Astrocyte (in vitro differentiated cells and primary cell): Measurements from ENCODE around the gene MIOX. TPM values are rescaled to one million over a fixed set of nuclear protein-coding genes. Genes with fewer than 3 reads are reported as not detected.

Source experiments
- DNase-seq: peaks from one replicate; pipeline ENCODE4 v3.0.0-alpha.2; 2010; ENCODE audit warnings: low read depth
- FAIRE-seq: peaks from 2 replicates; lab custom pipeline; 2011; peaks lifted over from hg19 to GRCh38; lab: Jason Lieb, UNC
- H2AFZ ChIP-seq: 2 replicates; pipeline ENCODE4 v1.6.0; 2012; ENCODE audit warnings: low read depth, low read length, inconsistent platforms
- H3K27ac ChIP-seq: 2 replicates; pipeline ENCODE4 v1.5.1; 2011; ENCODE audit warnings: low read depth, low read length, inconsistent platforms
- H3K27me3 ChIP-seq: 2 replicates; pipeline ENCODE4 v1.6.0; 2011; ENCODE audit warnings: low read length, inconsistent platforms; ENCODE audit not compliant: insufficient read depth
- H3K36me3 ChIP-seq: 2 replicates; pipeline ENCODE4 v1.5.1; 2011; ENCODE audit warnings: low read length, inconsistent platforms; ENCODE audit not compliant: insufficient read depth
- H3K4me1 ChIP-seq: 2 replicates; pipeline ENCODE4 v1.5.1; 2011; ENCODE audit warnings: low read length, inconsistent platforms; ENCODE audit not compliant: insufficient read depth
- H3K4me2 ChIP-seq: 2 replicates; pipeline ENCODE4 v1.6.0; 2012; ENCODE audit warnings: low read length, inconsistent platforms
- H3K4me3 ChIP-seq: 2 replicates; pipeline ENCODE4 v1.5.1; 2011; ENCODE audit warnings: low read depth, mild to moderate bottlenecking, low read length, inconsistent platforms; ENCODE audit not compliant: insufficient read depth
- H3K79me2 ChIP-seq: 2 replicates; pipeline ENCODE4 v1.6.0; 2012; ENCODE audit warnings: mild to moderate bottlenecking, low read length, inconsistent platforms; ENCODE audit not compliant: insufficient read depth
- H3K9ac ChIP-seq: 2 replicates; pipeline ENCODE4 v1.6.0; 2012; ENCODE audit warnings: mild to moderate bottlenecking, low read length, inconsistent platforms
- H3K9me3 ChIP-seq: 2 replicates; pipeline ENCODE4 v1.5.1; 2012; ENCODE audit warnings: low read depth, mild to moderate bottlenecking, low read length, inconsistent platforms; ENCODE audit not compliant: insufficient read depth
- H4K20me1 ChIP-seq: 2 replicates; pipeline ENCODE4 v1.6.0; 2012; ENCODE audit warnings: low read length, inconsistent platforms; ENCODE audit not compliant: insufficient read depth
- H3K27ac Mint-ChIP-seq: one replicate; pipeline ENCODE4 v1.8.0; 2021; ENCODE audit warnings: mild to moderate bottlenecking, mixed read lengths; ENCODE audit not compliant: unreplicated experiment
- H3K27me3 Mint-ChIP-seq: one replicate; pipeline ENCODE4 v1.8.0; 2021; ENCODE audit warnings: low read depth, mixed read lengths; ENCODE audit not compliant: unreplicated experiment
- H3K36me3 Mint-ChIP-seq: one replicate; pipeline ENCODE4 v1.8.0; 2021; ENCODE audit warnings: low read depth, mixed read lengths; ENCODE audit not compliant: unreplicated experiment
- H3K4me1 Mint-ChIP-seq: one replicate; pipeline ENCODE4 v1.8.0; 2021; ENCODE audit warnings: low read depth, mixed read lengths; ENCODE audit not compliant: unreplicated experiment
- H3K4me3 Mint-ChIP-seq: one replicate; pipeline ENCODE4 v1.8.0; 2021; ENCODE audit warnings: mild to moderate bottlenecking, moderate library complexity, mixed read lengths; ENCODE audit not compliant: unreplicated experiment
- H3K9me3 Mint-ChIP-seq: one replicate; pipeline ENCODE4 v1.8.0; 2021; ENCODE audit warnings: mild to moderate bottlenecking, mixed read lengths; ENCODE audit not compliant: unreplicated experiment
- EZH2 ChIP-seq: IDR thresholded peaks from 2 replicates; pipeline ENCODE4 v1.6.1; 2012; ENCODE audit warnings: mild to moderate bottlenecking, low read length, inconsistent platforms; ENCODE audit not compliant: insufficient read depth
- total RNA-seq: library from RNA; stranded (reverse); gene quantifications from 2 replicates; pipeline ENCODE4 v1.2.1, GENCODE V29; 2021
- TF ChIP-seq, protein P1 (sequence below): IDR thresholded peaks from 2 replicates; pipeline ENCODE4 v1.5.1; 2011; ENCODE audit warnings: low read depth, mild to moderate bottlenecking, inconsistent platforms, low read length, moderate library complexity; ENCODE audit not compliant: insufficient read depth

MIOX gene
- total RNA-seq, 1 donor from 2014 or later = 0.91 TPM

DNA sequence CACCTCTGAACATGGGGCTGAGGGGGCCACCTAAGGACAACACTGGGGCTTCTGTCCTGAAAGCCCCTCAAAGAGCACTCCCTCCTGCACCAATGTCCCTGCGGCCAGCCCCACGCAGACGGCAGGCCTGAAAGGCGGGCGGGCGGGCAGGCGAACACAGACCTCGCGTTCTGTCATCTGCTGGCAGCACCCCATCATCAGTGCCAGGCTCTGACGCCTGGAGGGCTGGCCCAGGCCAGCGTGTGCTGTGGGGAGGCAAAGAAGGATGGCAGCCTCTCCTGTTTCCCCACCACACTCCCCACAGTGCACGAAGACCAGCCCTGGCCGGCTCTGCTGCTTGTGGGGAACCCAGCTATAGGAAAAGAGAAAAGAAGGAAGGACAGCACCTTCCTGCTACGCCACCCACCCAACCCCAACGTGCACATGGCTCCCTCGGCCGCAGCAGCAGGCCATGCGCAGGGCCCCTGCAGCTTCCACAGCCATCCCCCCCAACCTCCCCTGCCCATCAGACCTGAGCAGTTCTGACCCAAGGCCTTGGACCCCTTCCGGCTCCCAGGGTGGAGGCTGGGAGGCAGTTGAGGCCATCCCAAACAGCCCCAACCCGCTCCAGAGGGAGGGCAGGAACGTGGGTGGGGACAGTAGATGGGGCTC is 15.3 kb upstream of the MIOX start:
- Histone ChIP-seq H4K20me1 (peaks cover 75% of the 10 kb centered on the region), H3K4me2 (no peak overlapping the region), H3K4me1 (peaks cover 36% of the 10 kb centered on the region), H3K9ac (no peak overlapping the region), H3K27ac (no peak overlapping the region), H3K79me2 (peaks cover 67% of the 10 kb centered on the region), H3K27me3 (no peaks in the 10 kb centered on the region), H3K36me3 (no peaks in the 10 kb centered on the region), H2AFZ (no peak overlapping the region), H3K9me3 (no peaks in the 10 kb centered on the region), H3K4me3 (no peak overlapping the region)
- no peak for DNase-seq
- no peak overlapping the region for H3K27ac Mint-ChIP-seq
- H3K36me3 Mint-ChIP-seq = peaks cover 4% of the 10 kb centered on the region
- TF ChIP-seq EZH2 = no peak
- TF ChIP-seq, protein P1, sequence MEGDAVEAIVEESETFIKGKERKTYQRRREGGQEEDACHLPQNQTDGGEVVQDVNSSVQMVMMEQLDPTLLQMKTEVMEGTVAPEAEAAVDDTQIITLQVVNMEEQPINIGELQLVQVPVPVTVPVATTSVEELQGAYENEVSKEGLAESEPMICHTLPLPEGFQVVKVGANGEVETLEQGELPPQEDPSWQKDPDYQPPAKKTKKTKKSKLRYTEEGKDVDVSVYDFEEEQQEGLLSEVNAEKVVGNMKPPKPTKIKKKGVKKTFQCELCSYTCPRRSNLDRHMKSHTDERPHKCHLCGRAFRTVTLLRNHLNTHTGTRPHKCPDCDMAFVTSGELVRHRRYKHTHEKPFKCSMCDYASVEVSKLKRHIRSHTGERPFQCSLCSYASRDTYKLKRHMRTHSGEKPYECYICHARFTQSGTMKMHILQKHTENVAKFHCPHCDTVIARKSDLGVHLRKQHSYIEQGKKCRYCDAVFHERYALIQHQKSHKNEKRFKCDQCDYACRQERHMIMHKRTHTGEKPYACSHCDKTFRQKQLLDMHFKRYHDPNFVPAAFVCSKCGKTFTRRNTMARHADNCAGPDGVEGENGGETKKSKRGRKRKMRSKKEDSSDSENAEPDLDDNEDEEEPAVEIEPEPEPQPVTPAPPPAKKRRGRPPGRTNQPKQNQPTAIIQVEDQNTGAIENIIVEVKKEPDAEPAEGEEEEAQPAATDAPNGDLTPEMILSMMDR = no peak
- no peak for FAIRE-seq
- no peaks in the 10 kb centered on the region for H3K9me3 Mint-ChIP-seq
- H3K4me3 Mint-ChIP-seq = no peak overlapping the region
- H3K27me3 Mint-ChIP-seq = no peaks in the 10 kb centered on the region
- H3K4me1 Mint-ChIP-seq = peaks cover 19% of the 10 kb centered on the region

DNA sequence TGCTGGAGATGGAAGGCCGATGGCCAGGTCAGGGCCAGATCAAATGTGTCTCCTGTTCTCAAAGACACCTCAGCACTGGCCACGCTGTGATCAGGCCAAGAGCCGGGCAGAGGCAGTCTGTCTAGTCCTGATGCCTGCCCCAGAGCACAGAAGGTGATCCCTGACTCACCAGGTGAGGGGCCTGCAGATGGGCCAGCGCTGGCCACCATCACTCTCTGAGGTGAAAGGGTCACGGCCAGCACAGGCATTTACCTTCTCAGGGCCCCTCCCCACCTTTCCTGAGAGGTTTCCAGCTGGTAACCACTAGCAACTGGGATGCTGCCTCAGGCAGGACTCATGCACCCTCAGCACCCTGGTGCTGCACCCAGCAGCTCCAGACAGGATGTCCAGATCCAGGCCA is 14.7 kb upstream of the MIOX start:
- Histone ChIP-seq H3K36me3 (no peaks in the 10 kb centered on the region), H4K20me1 (peaks cover 71% of the 10 kb centered on the region), H3K4me2 (no peak overlapping the region), H3K4me3 (no peak overlapping the region), H3K4me1 (peaks cover 36% of the 10 kb centered on the region), H3K9me3 (no peaks in the 10 kb centered on the region), H3K27ac (no peak overlapping the region), H2AFZ (no peak overlapping the region), H3K9ac (no peak overlapping the region), H3K79me2 (peaks cover 67% of the 10 kb centered on the region), H3K27me3 (no peaks in the 10 kb centered on the region)
- Mint-ChIP-seq H3K4me3 (peak overlapping the region; percentile 40), H3K36me3 (peaks cover 4% of the 10 kb centered on the region), H3K4me1 (peaks cover 19% of the 10 kb centered on the region), H3K9me3 (no peaks in the 10 kb centered on the region), H3K27me3 (peaks cover under 1% of the 10 kb centered on the region), H3K27ac (no peak overlapping the region)
- no peak for DNase-seq
- TF ChIP-seq, protein P1 = no peak
- TF ChIP-seq EZH2 = no peak
- no peak for FAIRE-seq

DNA sequence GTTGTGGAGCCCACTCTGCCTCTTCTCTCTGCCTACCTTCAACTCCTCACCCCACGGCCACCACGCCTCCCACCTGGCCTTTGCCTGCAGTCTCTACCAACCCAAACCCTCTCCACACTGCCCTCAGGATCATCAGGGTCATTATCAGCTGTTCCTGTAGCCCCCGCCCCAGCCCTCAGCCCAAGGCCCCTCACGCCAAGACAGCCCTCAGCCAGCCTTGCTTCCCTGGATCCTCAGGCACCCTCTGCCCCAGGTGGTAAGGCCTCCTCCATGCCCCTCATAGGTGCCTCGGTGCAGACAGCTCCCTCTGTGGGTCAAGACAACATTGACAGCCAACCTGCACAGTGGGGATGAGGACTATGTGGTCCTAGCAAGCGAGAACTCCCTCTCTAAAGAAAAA is 13.6 kb upstream of the MIOX start:
- Histone ChIP-seq H3K9me3 (no peaks in the 10 kb centered on the region), H3K36me3 (no peaks in the 10 kb centered on the region), H4K20me1 (peaks cover 61% of the 10 kb centered on the region), H3K27me3 (no peaks in the 10 kb centered on the region), H3K9ac (peak overlapping the region; percentile 88), H3K4me2 (peak overlapping the region; percentile 93), H3K27ac (no peak overlapping the region), H2AFZ (no peak overlapping the region), H3K4me1 (peaks cover 36% of the 10 kb centered on the region), H3K79me2 (peaks cover 63% of the 10 kb centered on the region), H3K4me3 (peak overlapping the region; percentile 63)
- H3K4me3 Mint-ChIP-seq = peak overlapping the region; percentile 90
- H3K27ac Mint-ChIP-seq = peak overlapping the region; percentile 14
- H3K4me1 Mint-ChIP-seq = peaks cover 19% of the 10 kb centered on the region
- TF ChIP-seq, protein P1 = no peak
- TF ChIP-seq EZH2 = no peak
- DNase-seq = no peak
- no peak for FAIRE-seq
- peaks cover 10% of the 10 kb centered on the region for H3K27me3 Mint-ChIP-seq
- H3K36me3 Mint-ChIP-seq = peaks cover 4% of the 10 kb centered on the region
- H3K9me3 Mint-ChIP-seq = no peaks in the 10 kb centered on the region
